Measurements from ENCODE around the gene CLDN11.

GRCh38 chr3:170421758-170422157, 3.1 kb downstream of the CLDN11 start:
- TF ChIP-seq YY1 (IDR thresholded peaks at IDR 0.05; ENCODE audit: extremely low read depth, insufficient replicate concordance, low read depth, low read length), result no peak
- no peak for TF ChIP-seq POLR2A (IDR thresholded peaks at IDR 0.05; ENCODE audit: borderline replicate concordance, extremely low read depth, insufficient read depth, insufficient read length)
- no peak for TF ChIP-seq EZH2phosphoT487 (IDR thresholded peaks at IDR 0.05; ENCODE audit: borderline replicate concordance)
- TF ChIP-seq, protein P1, sequence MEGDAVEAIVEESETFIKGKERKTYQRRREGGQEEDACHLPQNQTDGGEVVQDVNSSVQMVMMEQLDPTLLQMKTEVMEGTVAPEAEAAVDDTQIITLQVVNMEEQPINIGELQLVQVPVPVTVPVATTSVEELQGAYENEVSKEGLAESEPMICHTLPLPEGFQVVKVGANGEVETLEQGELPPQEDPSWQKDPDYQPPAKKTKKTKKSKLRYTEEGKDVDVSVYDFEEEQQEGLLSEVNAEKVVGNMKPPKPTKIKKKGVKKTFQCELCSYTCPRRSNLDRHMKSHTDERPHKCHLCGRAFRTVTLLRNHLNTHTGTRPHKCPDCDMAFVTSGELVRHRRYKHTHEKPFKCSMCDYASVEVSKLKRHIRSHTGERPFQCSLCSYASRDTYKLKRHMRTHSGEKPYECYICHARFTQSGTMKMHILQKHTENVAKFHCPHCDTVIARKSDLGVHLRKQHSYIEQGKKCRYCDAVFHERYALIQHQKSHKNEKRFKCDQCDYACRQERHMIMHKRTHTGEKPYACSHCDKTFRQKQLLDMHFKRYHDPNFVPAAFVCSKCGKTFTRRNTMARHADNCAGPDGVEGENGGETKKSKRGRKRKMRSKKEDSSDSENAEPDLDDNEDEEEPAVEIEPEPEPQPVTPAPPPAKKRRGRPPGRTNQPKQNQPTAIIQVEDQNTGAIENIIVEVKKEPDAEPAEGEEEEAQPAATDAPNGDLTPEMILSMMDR (IDR thresholded peaks at IDR 0.05 in 2 of 3, conservative IDR thresholded peaks at IDR 0.05 in 1 of 3; ENCODE audit: borderline replicate concordance in 1 of 3, insufficient read depth in 1 of 3, low read depth in 2 of 3, low read length in 2 of 3), result no peak
- TF ChIP-seq EZH2 (IDR thresholded peaks at IDR 0.05), result no peak
- no peak for TF ChIP-seq MAX (IDR thresholded peaks at IDR 0.05)

All from HCT116 (cell line).